A549 (cell line): ENCODE data around the gene ERP44. TPM values are rescaled to one million over a fixed set of nuclear protein-coding genes. Genes with fewer than 3 reads are reported as not detected.

Source experiments
- ATAC-seq, 2 experiments: fragments of 200-7000 bp in 1 of 2; fragments of >200 bp in 1 of 2; cut with Nextera tagmentation in 1 of 2; cut with Tn5 transposase in 1 of 2; 3 replicates each; pipeline versions ENCODE4 v1.8.0 to v1.9.1; 2018 to 2020; ENCODE audit warnings: mild to moderate bottlenecking in 1 of 2, moderate library complexity in 1 of 2
- CTCF ChIA-PET: fragments of 300-600 bp; sonication (Branson Sonifier 250); formaldehyde crosslinking; extraction: SDS; loops from one replicate; lab custom pipeline; 2021; ENCODE audit warnings: antibody characterized with exemption, inconsistent platforms; lab: Yijun Ruan, JAX
- POLR2A ChIA-PET: fragments of 350-600 bp; formaldehyde crosslinking; extraction: SDS; loops from one replicate; lab custom pipeline; 2021; ENCODE audit warnings: antibody characterized with exemption, inconsistent platforms; lab: Yijun Ruan, JAX
- DNase-seq, 2 experiments: peaks; one replicate each; pipeline versions ENCODE4 v3.0.0 to v3.0.0-alpha.2; 2011 to 2016; ENCODE audit warnings: low read depth in 1 of 2, low spot score in 1 of 2
- FAIRE-seq: peaks from 2 replicates; lab custom pipeline; 2011; peaks lifted over from hg19 to GRCh38; lab: Jason Lieb, UNC
- H3K27ac ChIP-seq, 2 experiments: fragments of >200 bp; sonication (Bioruptor Twin); formaldehyde crosslinking; 3 replicates each; pipeline ENCODE4 v1.5.1; 2016 to 2017
- H3K4me1 ChIP-seq: fragments of >200 bp; sonication (Bioruptor Twin); formaldehyde crosslinking; 3 replicates; pipeline ENCODE4 v1.6.1; 2016
- H3K4me2 ChIP-seq: fragments of >200 bp; sonication (Bioruptor Twin); formaldehyde crosslinking; 3 replicates; pipeline ENCODE4 v1.6.1; 2016
- H3K4me3 ChIP-seq: fragments of >200 bp; sonication (Bioruptor Twin); formaldehyde crosslinking; 3 replicates; pipeline ENCODE4 v1.5.1; 2016
- H3K9me3 ChIP-seq: fragments of >200 bp; sonication (Bioruptor Twin); formaldehyde crosslinking; 3 replicates; pipeline ENCODE4 v1.6.1; 2016
- BCL3 ChIP-seq: fragments of >200 bp; sonication (Bioruptor Twin); formaldehyde crosslinking; IDR thresholded peaks from 3 replicates; pipeline ENCODE4 v1.6.1; 2016
- CEBPB ChIP-seq, 2 experiments: fragments of >200 bp in 1 of 2; sonication (Bioruptor Twin) in 1 of 2; formaldehyde crosslinking in 1 of 2; IDR thresholded peaks; 2 replicates each; pipeline ENCODE4 v1.6.1; 2012 to 2016
- CTCF ChIP-seq: fragments of >200 bp; sonication (Bioruptor Twin); formaldehyde crosslinking; IDR thresholded peaks from 3 replicates; pipeline ENCODE4 v1.5.1; 2016
- ELK1 ChIP-seq: fragments of 150-350 bp; IDR thresholded peaks from 2 replicates; pipeline ENCODE4 v1.6.1; 2014; ENCODE audit warnings: low read depth, mild to moderate bottlenecking, low read length
- GATA3 ChIP-seq: IDR thresholded peaks from 2 replicates; pipeline ENCODE4 v1.6.1; 2012; ENCODE audit warnings: borderline replicate concordance
- HES2 ChIP-seq: fragments of >200 bp; sonication (Bioruptor Twin); formaldehyde crosslinking; IDR thresholded peaks from 2 replicates; pipeline ENCODE4 v1.6.1; 2016
- HEYL ChIP-seq: fragments of 250-450 bp; sonication (Bioruptor Pico); IDR thresholded peaks from 2 replicates; pipeline ENCODE4 v1.8.0; 2021; ENCODE audit warnings: mild to moderate bottlenecking, moderate library complexity
- HOXB13 ChIP-seq: fragments of 250-450 bp; sonication (Bioruptor Pico); IDR thresholded peaks from 2 replicates; pipeline ENCODE4 v1.5.0; 2020; ENCODE audit warnings: low read depth, mild to moderate bottlenecking, moderate library complexity
- JUN ChIP-seq, 2 experiments: fragments of >200 bp; sonication (Bioruptor Twin); formaldehyde crosslinking; IDR thresholded peaks; 2 replicates in 1 of 2; 3 replicates in 1 of 2; pipeline ENCODE4 v1.6.1; 2016 to 2017
- MAZ ChIP-seq: fragments of 150-350 bp; IDR thresholded peaks from 2 replicates; pipeline ENCODE4 v1.6.1; 2014; ENCODE audit warnings: antibody characterized with exemption, low read depth, low read length, borderline replicate concordance
- RCOR1 ChIP-seq: fragments of 150-350 bp; IDR thresholded peaks from 2 replicates; pipeline ENCODE4 v1.6.1; 2014; ENCODE audit warnings: antibody characterized with exemption, low read length, low read depth
- SMC3 ChIP-seq: fragments of >200 bp; sonication (Bioruptor Twin); formaldehyde crosslinking; IDR thresholded peaks from 3 replicates; pipeline ENCODE4 v1.6.1; 2018; ENCODE audit warnings: inconsistent platforms
- SREBF2 ChIP-seq: fragments of 450-650 bp; IDR thresholded peaks from 2 replicates; pipeline ENCODE4 v1.6.1; 2014; ENCODE audit warnings: mild to moderate bottlenecking, moderate library complexity
- ZFP36 ChIP-seq: fragments of 450-650 bp; IDR thresholded peaks from 2 replicates; pipeline ENCODE4 v1.6.1; 2014; ENCODE audit warnings: borderline replicate concordance; ENCODE audit not compliant: partially characterized antibody
- ZNF302 ChIP-seq: fragments of 250-450 bp; sonication (Bioruptor Pico); IDR thresholded peaks from 2 replicates; pipeline ENCODE4 v1.9.0; 2021; ENCODE audit warnings: inconsistent platforms, mild to moderate bottlenecking, moderate library complexity
- ZSCAN20 ChIP-seq: fragments of 250-450 bp; sonication (Bioruptor Pico); IDR thresholded peaks from 2 replicates; pipeline ENCODE4 v1.8.0; 2022; ENCODE audit warnings: mild to moderate bottlenecking, moderate library complexity
- WGBS: methylation state at CpG from one replicate; pipeline ENCODE4 v1.1.6; 2017; ENCODE audit errors: missing lambda C conversion rate; 5-methylcytosine and 5-hydroxymethylcytosine counted together
- polyA plus RNA-seq, 4 experiments: library from polyadenylated mRNA; depleted of rRNA in 3 of 4; stranded (reverse); fragments of >200 nt; fragmentation: RNase III in 1 of 4; extraction: RNeasy Plus Mini Kit Qiagen cat#74134 plus additional on column Dnase treatment in 1 of 4; gene quantifications; 2 replicates in 3 of 4; 3 replicates in 1 of 4; pipeline ENCODE4 v1.2.3, GENCODE V29; 2011 to 2017
- TF ChIP-seq, protein P1 (sequence below): fragments of 250-450 bp; sonication (Bioruptor Pico); IDR thresholded peaks from 2 replicates; pipeline ENCODE4 v1.5.0; 2020; ENCODE audit warnings: low read depth, mild to moderate bottlenecking, moderate library complexity
- TF ChIP-seq, protein P2 (sequence below): fragments of 450-650 bp; IDR thresholded peaks from 2 replicates; pipeline ENCODE4 v1.6.1; 2014; ENCODE audit warnings: antibody characterized with exemption
- TF ChIP-seq, protein P3 (sequence below): IDR thresholded peaks from 2 replicates; pipeline ENCODE4 v1.6.1; 2012

Gene ERP44
- polyA plus RNA-seq, 2 of the 4 experiments (the other 2 are of a cell fraction): 12.4 to 19.4 TPM

DNA sequence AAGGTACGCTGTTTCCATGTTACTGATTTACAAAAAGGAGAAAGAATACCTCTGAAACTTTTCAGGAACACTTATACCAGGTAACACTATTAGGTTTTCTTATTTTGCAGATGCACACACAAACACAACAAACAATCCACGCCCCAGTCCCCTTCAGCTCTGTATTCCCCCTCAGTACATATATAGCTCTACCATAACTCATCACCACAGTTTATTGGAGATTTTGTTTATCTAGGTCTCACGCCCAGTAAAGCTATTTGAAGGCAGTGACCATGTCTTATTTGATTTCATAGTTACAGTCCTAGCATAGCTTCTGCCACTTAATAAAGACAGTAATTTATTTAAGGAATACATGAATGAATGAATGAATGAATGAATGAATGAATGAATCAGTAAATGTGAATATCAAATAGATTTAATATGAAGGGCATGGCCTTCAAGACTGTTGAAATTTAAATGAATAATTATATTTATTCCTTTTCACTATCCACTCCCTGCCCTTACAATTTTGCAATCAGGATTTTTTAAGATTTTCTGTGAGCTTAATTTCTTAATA, 33.2 kb upstream of the ERP44 start:
- DNase-seq: no peak
- ChIA-PET POLR2A (no interaction called here), CTCF (interaction anchor here (1.1 kb wide), 1 partner anchor 47 kb away, joined by 3 read pairs; no protein-coding TSS in a partner anchor)
- H3K4me3 ChIP-seq: no peak overlapping the region
- H3K4me1 ChIP-seq: no peaks in the 10 kb centered on the region
- TF ChIP-seq, protein P1, sequence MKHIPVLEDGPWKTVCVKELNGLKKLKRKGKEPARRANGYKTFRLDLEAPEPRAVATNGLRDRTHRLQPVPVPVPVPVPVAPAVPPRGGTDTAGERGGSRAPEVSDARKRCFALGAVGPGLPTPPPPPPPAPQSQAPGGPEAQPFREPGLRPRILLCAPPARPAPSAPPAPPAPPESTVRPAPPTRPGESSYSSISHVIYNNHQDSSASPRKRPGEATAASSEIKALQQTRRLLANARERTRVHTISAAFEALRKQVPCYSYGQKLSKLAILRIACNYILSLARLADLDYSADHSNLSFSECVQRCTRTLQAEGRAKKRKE (CRISPR knock-in tag): no peak
- TF ChIP-seq, protein P2, sequence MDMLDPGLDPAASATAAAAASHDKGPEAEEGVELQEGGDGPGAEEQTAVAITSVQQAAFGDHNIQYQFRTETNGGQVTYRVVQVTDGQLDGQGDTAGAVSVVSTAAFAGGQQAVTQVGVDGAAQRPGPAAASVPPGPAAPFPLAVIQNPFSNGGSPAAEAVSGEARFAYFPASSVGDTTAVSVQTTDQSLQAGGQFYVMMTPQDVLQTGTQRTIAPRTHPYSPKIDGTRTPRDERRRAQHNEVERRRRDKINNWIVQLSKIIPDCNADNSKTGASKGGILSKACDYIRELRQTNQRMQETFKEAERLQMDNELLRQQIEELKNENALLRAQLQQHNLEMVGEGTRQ: no peak
- no peak for TF ChIP-seq HOXB13 (CRISPR knock-in tag)
- no peak for TF ChIP-seq SMC3
- FAIRE-seq: no peak
- WGBS: 85% methylated on average over 3 of the region's 3 CpGs
- ATAC-seq: no peak
- H3K27ac ChIP-seq: no peak overlapping the region
- no peak overlapping the region for H3K4me2 ChIP-seq
- no peaks in the 10 kb centered on the region for H3K9me3 ChIP-seq

DNA sequence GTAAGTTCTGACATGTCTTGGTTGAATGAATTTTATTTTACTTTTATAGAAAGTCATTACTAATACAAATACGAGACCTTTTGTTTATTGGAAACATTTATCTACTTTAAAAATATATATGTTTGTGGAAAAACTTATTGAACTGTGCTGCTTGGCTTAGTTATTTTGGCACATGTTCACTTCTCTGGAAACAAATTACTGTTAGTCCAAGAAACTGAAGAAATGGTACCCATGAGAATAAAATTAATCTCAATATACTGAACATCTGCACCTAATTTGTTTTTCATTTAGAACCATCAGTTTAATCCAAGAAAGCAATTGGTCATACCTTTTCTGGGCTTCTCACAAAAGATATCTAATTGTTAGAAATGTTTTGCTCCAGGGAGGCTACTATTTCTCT, 32.4 kb upstream of the ERP44 start:
- Histone ChIP-seq H3K4me3 (no peak overlapping the region), H3K4me1 (no peaks in the 10 kb centered on the region), H3K4me2 (no peak overlapping the region), H3K9me3 (no peaks in the 10 kb centered on the region), H3K27ac (no peak overlapping the region)
- 85% methylated on average over 1 of the region's 1 CpG for WGBS
- ATAC-seq (no peak), DNase-seq (no peak), FAIRE-seq (no peak)
- CTCF ChIA-PET: interaction anchor here (0.9 to 1.3 kb wide), 3 partner anchors 46 to 465 kb away, joined by 3 to 4 read pairs (median 3); no protein-coding TSS in a partner anchor
- TF ChIP-seq, protein P3, sequence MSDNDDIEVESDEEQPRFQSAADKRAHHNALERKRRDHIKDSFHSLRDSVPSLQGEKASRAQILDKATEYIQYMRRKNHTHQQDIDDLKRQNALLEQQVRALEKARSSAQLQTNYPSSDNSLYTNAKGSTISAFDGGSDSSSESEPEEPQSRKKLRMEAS: no peak
- TF ChIP-seq JUN (IDR thresholded peaks at IDR 0.05): no peak
- no peak for TF ChIP-seq HEYL (CRISPR knock-in tag)
- no peak for TF ChIP-seq CTCF
- TF ChIP-seq ZSCAN20 (CRISPR knock-in tag): no peak
- no peak for TF ChIP-seq SREBF2
- no peak for TF ChIP-seq RCOR1
- no peak for TF ChIP-seq ZFP36
- TF ChIP-seq, protein P1 (CRISPR knock-in tag): no peak
- no peak for TF ChIP-seq MAZ
- TF ChIP-seq CEBPB (IDR thresholded peaks at IDR 0.05): no peak
- no peak for TF ChIP-seq ELK1
- TF ChIP-seq BCL3: no peak
- TF ChIP-seq GATA3: no peak
- TF ChIP-seq ZNF302 (CRISPR knock-in tag): no peak
- TF ChIP-seq HES2: no peak
- POLR2A ChIA-PET: no interaction called here
